ENCODE data around the gene RASA3.

RASA3 gene

GRCh38 chr13:114097893-114098688 lies 34.3 kb downstream of the RASA3 start:
- no peak for DNase-seq

- DNase-seq, result no peak
These were observed 35.1 kb downstream of the RASA3 start for GRCh38 chr13:114097212-114097892.

GRCh38 chr13:114096811-114097211 lies 35.6 kb downstream of the RASA3 start:
- no peak for DNase-seq

- no peak for DNase-seq
These were observed 36.4 kb downstream of the RASA3 start for GRCh38 chr13:114096031-114096485.

- no peak for DNase-seq
These were observed 36.9 kb downstream of the RASA3 start for GRCh38 chr13:114095486-114095885.

- DNase-seq, result no peak
These were observed 39.3 kb downstream of the RASA3 start for GRCh38 chr13:114093118-114093517.

GRCh38 chr13:114092468-114092867 lies 40.0 kb downstream of the RASA3 start:
- DNase-seq, result no peak

- no peak for DNase-seq
These were observed 41.9 kb downstream of the RASA3 start for GRCh38 chr13:114090476-114090875.

- DNase-seq, result no peak
These were observed 42.5 kb downstream of the RASA3 start for GRCh38 chr13:114089751-114090400.

- DNase-seq, result no peak
These were observed 43.1 kb downstream of the RASA3 start for GRCh38 chr13:114089341-114089740.

- DNase-seq, result no peak
These were observed 43.6 kb downstream of the RASA3 start for GRCh38 chr13:114088863-114089262.

- DNase-seq, result no peak
These were observed 44.2 kb downstream of the RASA3 start for GRCh38 chr13:114088234-114088633.

- DNase-seq, result no peak
These were observed 45.0 kb downstream of the RASA3 start for GRCh38 chr13:114087430-114087829.

- no peak for DNase-seq
These were observed 49.4 kb downstream of the RASA3 start for GRCh38 chr13:114082849-114083645.

GRCh38 chr13:114081761-114082681 lies 50.4 kb downstream of the RASA3 start:
- no peak for DNase-seq

GRCh38 chr13:114080739-114081561 lies 51.5 kb downstream of the RASA3 start:
- DNase-seq, result no peak

- DNase-seq, result no peak
These were observed 52.6 kb downstream of the RASA3 start for GRCh38 chr13:114079601-114080536.

- DNase-seq, result peak; percentile 79
These were observed 53.7 kb downstream of the RASA3 start for GRCh38 chr13:114078461-114079451.

Measured in EL (cell line).